PC-9 (cell line): ENCODE measurements around the gene VSIG10. TPM values are rescaled to one million over a fixed set of nuclear protein-coding genes. Genes with fewer than 3 reads are reported as not detected.

Experiments
- BruUV-seq: library from RNA; stranded (reverse); fragments of 400-500 nt; replicated peaks from 2 replicates; lab custom pipeline; 2021; lab: Mats Ljungman, UMichigan
- CTCF ChIA-PET: fragments of 300-600 bp; sonication (Branson Sonifier 250); formaldehyde crosslinking; loops from one replicate; lab custom pipeline; 2022; ENCODE audit warnings: antibody characterized with exemption; lab: Charles Lee
- POLR2A ChIA-PET: fragments of 300-600 bp; sonication (Branson Sonifier 250); formaldehyde crosslinking; loops from one replicate; lab custom pipeline; 2022; ENCODE audit warnings: antibody characterized with exemption; ENCODE audit not compliant: unreplicated experiment; lab: Charles Lee
- DNase-seq, 2 experiments: peaks; one replicate each; pipeline versions ENCODE4 v3.0.0 to v3.0.0-alpha.2; 2015 to 2022; ENCODE audit warnings: mixed read lengths in 1 of 2
- H2AFZ ChIP-seq: fragments of 200-600 bp; sonication (generic); 2 replicates; pipeline ENCODE4 v1.8.1; 2017; ENCODE audit warnings: antibody characterized with exemption
- H3F3A ChIP-seq: fragments of 200-600 bp; sonication (generic); 2 replicates; pipeline ENCODE4 v1.8.1; 2017; ENCODE audit warnings: antibody characterized with exemption, mild to moderate bottlenecking, low read depth; ENCODE audit not compliant: insufficient read depth
- H3K27ac ChIP-seq: fragments of 200-600 bp; sonication (generic); 2 replicates; pipeline ENCODE4 v1.6.1; 2016; ENCODE audit warnings: mixed run types
- H3K27me3 ChIP-seq: fragments of 200-600 bp; sonication (generic); 2 replicates; pipeline ENCODE4 v1.6.1; 2016; ENCODE audit warnings: low read depth, mixed run types; ENCODE audit not compliant: insufficient read depth
- H3K36me3 ChIP-seq: fragments of 200-600 bp; sonication (generic); 2 replicates; pipeline ENCODE4 v1.6.1; 2016; ENCODE audit warnings: low read depth, mixed run types
- H3K4me1 ChIP-seq: fragments of 200-600 bp; sonication (generic); replicated peaks from 2 replicates; pipeline ENCODE4 v1.6.1; 2016; ENCODE audit warnings: mixed run types; ENCODE audit not compliant: insufficient read depth
- H3K4me2 ChIP-seq: fragments of 200-600 bp; sonication (generic); 2 replicates; pipeline ENCODE4 v1.6.1; 2017; ENCODE audit warnings: mixed run types
- H3K4me3 ChIP-seq: fragments of 200-600 bp; sonication (generic); 2 replicates; pipeline ENCODE4 v1.6.1; 2016; ENCODE audit warnings: mixed run types
- H3K79me2 ChIP-seq: fragments of 200-600 bp; sonication (generic); 2 replicates; pipeline ENCODE4 v1.6.1; 2017; ENCODE audit warnings: low read depth, mixed run types
- H3K9me2 ChIP-seq: fragments of 200-600 bp; sonication (generic); 2 replicates; pipeline ENCODE4 v1.8.1; 2017; ENCODE audit warnings: mild to moderate bottlenecking; ENCODE audit not compliant: insufficient read depth
- H3K9me3 ChIP-seq: fragments of 200-600 bp; sonication (generic); 2 replicates; pipeline ENCODE4 v1.8.1; 2016; ENCODE audit warnings: low read depth; ENCODE audit not compliant: insufficient read depth
- H4K20me1 ChIP-seq: fragments of 200-600 bp; sonication (generic); 2 replicates; pipeline ENCODE4 v1.8.1; 2017; ENCODE audit not compliant: insufficient read depth
- EZH2 ChIP-seq: fragments of 200-600 bp; sonication (generic); IDR thresholded peaks from 2 replicates; pipeline ENCODE4 v1.8.0; 2017; ENCODE audit warnings: antibody characterized with exemption, low read depth
- intact Hi-C: fragments of 100-400 bp; cut with micrococcal nuclease; formaldehyde crosslinking; loops from one replicate; pipeline ENCODE4 v1.10.0; 2022; ENCODE audit not compliant: unreplicated experiment
- total RNA-seq: library from RNA; stranded (reverse); gene quantifications from 2 replicates; pipeline ENCODE4 v1.2.3, GENCODE V29; 2021
- TF ChIP-seq, protein P1 (sequence below): fragments of 200-600 bp; sonication (generic); conservative IDR thresholded peaks from 2 replicates; pipeline ENCODE4 v1.6.1; 2017; ENCODE audit warnings: mixed run types, antibody characterized with exemption, mild to moderate bottlenecking, moderate library complexity

VSIG10 gene
- total RNA-seq, 1 experiment from 2014 or later = 45.7 TPM

DNA sequence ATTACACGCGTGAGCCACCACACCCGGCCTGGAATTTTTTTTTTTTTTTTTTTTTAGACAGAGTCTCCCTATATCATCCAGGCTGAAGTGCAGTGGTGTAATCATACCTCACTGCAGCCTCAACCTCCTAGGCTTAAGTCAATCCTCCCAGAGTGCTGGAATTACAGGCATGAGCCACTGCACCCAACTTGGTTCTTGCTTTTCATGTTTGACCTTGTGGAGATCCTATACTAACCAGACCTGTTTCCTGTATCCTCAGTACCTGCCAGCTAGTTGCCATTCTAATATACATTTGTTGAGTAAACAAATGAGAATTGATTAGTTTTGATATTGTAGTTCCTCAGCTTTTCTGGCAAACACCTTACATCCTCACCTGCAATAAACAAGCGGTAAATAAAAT is 3.2 kb upstream of the VSIG10 start:
- intact Hi-C loops = no loop called here
- Histone ChIP-seq H2AFZ (no peak overlapping the region), H4K20me1 (no peaks in the 10 kb centered on the region), H3K9me2 (no peaks in the 10 kb centered on the region), H3K4me3 (no peak overlapping the region), H3F3A (peaks cover 7% of the 10 kb centered on the region; the same call in 1 of the 2 replicates), H3K4me2 (no peak overlapping the region), H3K4me1 (peaks cover 9% of the 10 kb centered on the region), H3K27ac (no peak overlapping the region), H3K36me3 (no peaks in the 10 kb centered on the region), H3K79me2 (no peaks in the 10 kb centered on the region), H3K9me3 (no peaks in the 10 kb centered on the region), H3K27me3 (no peaks in the 10 kb centered on the region)
- DNase-seq = peak in 1 of 2 experiments; percentile 53
- no TSS peak for BruUV-seq
- TF ChIP-seq, protein P1, sequence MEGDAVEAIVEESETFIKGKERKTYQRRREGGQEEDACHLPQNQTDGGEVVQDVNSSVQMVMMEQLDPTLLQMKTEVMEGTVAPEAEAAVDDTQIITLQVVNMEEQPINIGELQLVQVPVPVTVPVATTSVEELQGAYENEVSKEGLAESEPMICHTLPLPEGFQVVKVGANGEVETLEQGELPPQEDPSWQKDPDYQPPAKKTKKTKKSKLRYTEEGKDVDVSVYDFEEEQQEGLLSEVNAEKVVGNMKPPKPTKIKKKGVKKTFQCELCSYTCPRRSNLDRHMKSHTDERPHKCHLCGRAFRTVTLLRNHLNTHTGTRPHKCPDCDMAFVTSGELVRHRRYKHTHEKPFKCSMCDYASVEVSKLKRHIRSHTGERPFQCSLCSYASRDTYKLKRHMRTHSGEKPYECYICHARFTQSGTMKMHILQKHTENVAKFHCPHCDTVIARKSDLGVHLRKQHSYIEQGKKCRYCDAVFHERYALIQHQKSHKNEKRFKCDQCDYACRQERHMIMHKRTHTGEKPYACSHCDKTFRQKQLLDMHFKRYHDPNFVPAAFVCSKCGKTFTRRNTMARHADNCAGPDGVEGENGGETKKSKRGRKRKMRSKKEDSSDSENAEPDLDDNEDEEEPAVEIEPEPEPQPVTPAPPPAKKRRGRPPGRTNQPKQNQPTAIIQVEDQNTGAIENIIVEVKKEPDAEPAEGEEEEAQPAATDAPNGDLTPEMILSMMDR = no peak
- no peak for TF ChIP-seq EZH2
- CTCF ChIA-PET = no interaction called here
- POLR2A ChIA-PET = no interaction called here

DNA sequence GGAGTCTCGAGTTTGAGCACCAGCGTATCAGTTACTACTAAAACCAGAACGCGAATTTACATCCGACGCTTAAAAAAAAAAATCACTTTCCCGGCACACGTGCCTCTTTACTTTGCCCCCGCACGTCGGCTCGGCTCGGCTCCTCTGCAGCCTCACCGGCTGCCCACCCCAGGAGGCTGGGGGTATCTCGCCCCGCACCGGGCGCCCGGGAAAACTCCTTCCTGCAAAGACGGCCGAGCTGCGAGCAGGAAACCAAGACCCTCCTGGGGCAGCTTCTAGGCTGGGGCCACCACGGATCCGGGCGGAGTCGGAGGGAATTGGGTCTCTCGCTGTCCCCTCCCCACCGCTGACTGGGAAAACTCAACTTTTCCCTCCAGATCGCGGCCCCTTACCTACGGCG is 610 bp downstream of the VSIG10 start:
- intact Hi-C loops = loop anchor here (1.0 to 2.0 kb wide), 2 partner anchors 41 to 50 kb away; no protein-coding TSS in a partner anchor
- Histone ChIP-seq H3K79me2 (0 out of 2 replicates have a peak, but pooled peaks cover 5% of the 10 kb centered on the region), H3K36me3 (no peaks in the 10 kb centered on the region), H2AFZ (peak overlapping the region; percentile 84), H4K20me1 (no peaks in the 10 kb centered on the region), H3K9me2 (no peaks in the 10 kb centered on the region), H3F3A (peaks cover 18% of the 10 kb centered on the region; the same call in 1 of the 2 replicates), H3K9me3 (no peaks in the 10 kb centered on the region), H3K27ac (no peak overlapping the region), H3K4me3 (peak overlapping the region; percentile 81), H3K27me3 (no peaks in the 10 kb centered on the region), H3K4me2 (peak overlapping the region; percentile 91), H3K4me1 (peaks cover 24% of the 10 kb centered on the region)
- CTCF ChIA-PET = no interaction called here
- POLR2A ChIA-PET = interaction anchor here (0.6 kb wide), 1 partner anchor 114 kb away, joined by 3 read pairs; no protein-coding TSS in a partner anchor
- no peak for TF ChIP-seq EZH2
- TF ChIP-seq, protein P1 = no peak
- no TSS peak for BruUV-seq
- no peak for DNase-seq

DNA sequence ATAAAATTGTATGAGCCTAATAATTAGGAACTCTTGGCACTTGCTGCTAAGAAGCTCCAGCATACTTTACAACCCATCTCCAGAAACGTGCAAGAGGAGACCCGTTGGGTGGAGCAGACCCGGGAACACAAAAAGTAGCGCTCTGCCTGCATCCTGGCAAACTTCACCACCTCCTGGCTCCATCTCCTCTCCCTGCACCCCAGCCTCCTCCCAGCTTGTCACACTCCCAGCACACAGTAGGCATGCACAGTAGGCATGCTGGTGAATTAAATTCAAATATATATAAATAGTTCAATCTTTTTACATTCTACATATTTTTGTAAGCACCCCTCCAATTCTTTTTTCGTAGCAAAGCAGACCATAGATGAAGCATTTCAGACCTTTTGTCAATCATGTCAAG is 1.2 kb downstream of the VSIG10 start:
- H3K4me3 ChIP-seq = peak overlapping the region; percentile 81; the same call in 1 of the 2 replicates
- H3K27me3 ChIP-seq = no peaks in the 10 kb centered on the region
- POLR2A ChIA-PET = interaction anchor here (0.6 kb wide), 1 partner anchor 40 kb away, joined by 5 read pairs; no protein-coding TSS in a partner anchor
- no peaks in the 10 kb centered on the region for H3K9me2 ChIP-seq
- H3K4me2 ChIP-seq = peak overlapping the region; percentile 91
- H3K4me1 ChIP-seq = peaks cover 24% of the 10 kb centered on the region
- intact Hi-C loops = loop anchor here (1.0 to 2.0 kb wide), 3 partner anchors 34 to 50 kb away; partner anchors contain the start of gene PEBP1
- peak overlapping the region; percentile 2; the same call in 1 of the 2 replicates for H3K27ac ChIP-seq
- H3F3A ChIP-seq = peaks cover 18% of the 10 kb centered on the region; the same call in 1 of the 2 replicates
- no peaks in the 10 kb centered on the region for H3K36me3 ChIP-seq
- TF ChIP-seq, protein P1 = no peak
- no peak for TF ChIP-seq EZH2
- CTCF ChIA-PET = no interaction called here
- no peaks in the 10 kb centered on the region for H4K20me1 ChIP-seq
- no TSS peak for BruUV-seq
- H3K79me2 ChIP-seq = 0 out of 2 replicates have a peak, but pooled peaks cover 5% of the 10 kb centered on the region
- H2AFZ ChIP-seq = 0 out of 2 replicates have a peak overlapping the region, but pooled peaks have one; percentile 84
- no peaks in the 10 kb centered on the region for H3K9me3 ChIP-seq
- DNase-seq = no peak
